Measurements from ENCODE around the gene BEND7. TPM values are rescaled to one million over a fixed set of nuclear protein-coding genes. Genes with fewer than 3 reads are reported as not detected.
"Not testable (repeated sequence)": the region's sequence is repeated elsewhere in the genome, so short reads cannot be mapped to it uniquely, and the experiment has no call there.

The BEND7 gene
- polyA plus RNA-seq, 3 donors: 30.5 to 39.7 (median 37.9) TPM

GRCh38 chr10:13441476-13441875 is 87.3 kb downstream of the BEND7 start:
- no peak for DNase-seq (ENCODE audit: extremely low read depth in 1 of 11, low read depth in 9 of 11, low spot score in 4 of 11)

DNA sequence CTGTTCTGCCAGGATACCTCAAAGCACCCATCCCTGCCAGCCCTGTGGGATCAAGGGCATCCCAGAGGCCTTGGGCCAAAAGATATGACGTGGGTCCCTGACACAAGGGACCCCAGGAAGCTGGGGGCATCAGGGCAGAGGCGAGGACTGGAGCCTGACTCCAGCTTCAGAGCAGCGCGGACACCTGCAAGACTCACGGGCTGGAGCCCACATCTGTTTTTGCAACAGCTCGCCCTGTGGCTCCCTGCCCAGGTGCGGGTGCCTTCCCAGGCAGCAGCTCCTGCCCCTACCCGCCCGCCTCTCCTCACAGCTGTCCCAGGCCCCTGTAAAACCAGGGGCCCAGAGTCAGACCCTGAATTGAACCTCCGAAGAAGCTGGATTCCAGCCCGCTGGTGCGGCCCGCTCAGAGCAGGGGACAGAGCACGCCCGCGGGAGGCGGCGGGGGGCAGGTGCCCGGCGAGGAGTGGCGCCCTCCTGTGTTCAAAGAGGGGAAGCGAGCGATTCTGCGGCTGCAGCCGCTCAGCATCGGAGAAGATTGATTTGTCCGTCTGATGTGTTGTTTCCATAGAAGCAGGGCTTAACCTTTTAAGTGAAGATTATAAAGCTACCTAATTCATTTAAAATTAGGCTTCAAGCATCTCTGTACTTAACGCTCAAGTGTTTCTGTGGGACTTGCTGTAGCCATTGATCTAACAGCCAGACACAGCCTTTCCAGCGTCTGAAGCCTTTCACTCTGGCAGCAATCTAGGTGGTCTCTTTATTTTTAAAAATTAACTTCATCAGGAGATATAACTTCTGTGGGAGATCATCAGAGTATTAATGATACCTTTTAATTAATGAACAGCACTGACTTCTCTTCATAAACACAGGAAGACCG is 88.4 kb downstream of the BEND7 start:
- peak; percentile 22 to 59 (median 38) for DNase-seq (ENCODE audit: extremely low read depth in 1 of 11, low read depth in 9 of 11, low spot score in 4 of 11)

- DNase-seq (ENCODE audit: extremely low read depth in 1 of 11, low read depth in 9 of 11, low spot score in 4 of 11): peak in 1 of 11 donors; percentile 4
These were observed 89.3 kb downstream of the BEND7 start for GRCh38 chr10:13439313-13440184.

- no peak for DNase-seq (ENCODE audit: extremely low read depth in 1 of 11, low read depth in 9 of 11, low spot score in 4 of 11)
These were observed 91.7 kb downstream of the BEND7 start for GRCh38 chr10:13437026-13437555.

DNA sequence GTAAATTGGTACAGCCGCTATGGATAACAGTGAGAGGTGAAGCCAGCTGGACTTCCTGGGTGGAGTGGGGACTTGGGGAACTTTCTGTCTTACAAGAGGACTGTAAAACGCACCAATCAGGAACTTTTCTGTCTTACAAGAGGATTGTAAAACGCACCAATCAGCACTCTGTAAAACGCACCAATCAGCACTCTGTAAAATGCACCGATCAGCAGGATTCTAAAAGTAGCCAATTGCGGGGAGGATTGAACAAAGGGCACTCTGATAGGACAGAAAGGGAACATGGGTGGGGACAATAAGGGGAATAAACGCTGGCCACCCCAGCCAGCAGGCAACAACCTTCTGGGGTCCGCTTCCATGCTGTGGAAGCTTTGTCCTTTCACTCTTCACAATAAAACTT is 100.9 kb downstream of the BEND7 start:
- DNase-seq (ENCODE audit: extremely low read depth in 1 of 11, low read depth in 9 of 11, low spot score in 4 of 11): not testable (repeated sequence)

GRCh38 chr10:13425397-13425796 is 103.4 kb downstream of the BEND7 start:
- DNase-seq (ENCODE audit: extremely low read depth in 1 of 11, low read depth in 9 of 11, low spot score in 4 of 11): no peak

GRCh38 chr10:13422800-13423199 is 106.0 kb downstream of the BEND7 start:
- DNase-seq (ENCODE audit: extremely low read depth in 1 of 11, low read depth in 9 of 11, low spot score in 4 of 11): no peak

GRCh38 chr10:13421382-13421917 is 107.4 kb downstream of the BEND7 start:
- no peak for DNase-seq (ENCODE audit: extremely low read depth in 1 of 11, low read depth in 9 of 11, low spot score in 4 of 11)

DNA sequence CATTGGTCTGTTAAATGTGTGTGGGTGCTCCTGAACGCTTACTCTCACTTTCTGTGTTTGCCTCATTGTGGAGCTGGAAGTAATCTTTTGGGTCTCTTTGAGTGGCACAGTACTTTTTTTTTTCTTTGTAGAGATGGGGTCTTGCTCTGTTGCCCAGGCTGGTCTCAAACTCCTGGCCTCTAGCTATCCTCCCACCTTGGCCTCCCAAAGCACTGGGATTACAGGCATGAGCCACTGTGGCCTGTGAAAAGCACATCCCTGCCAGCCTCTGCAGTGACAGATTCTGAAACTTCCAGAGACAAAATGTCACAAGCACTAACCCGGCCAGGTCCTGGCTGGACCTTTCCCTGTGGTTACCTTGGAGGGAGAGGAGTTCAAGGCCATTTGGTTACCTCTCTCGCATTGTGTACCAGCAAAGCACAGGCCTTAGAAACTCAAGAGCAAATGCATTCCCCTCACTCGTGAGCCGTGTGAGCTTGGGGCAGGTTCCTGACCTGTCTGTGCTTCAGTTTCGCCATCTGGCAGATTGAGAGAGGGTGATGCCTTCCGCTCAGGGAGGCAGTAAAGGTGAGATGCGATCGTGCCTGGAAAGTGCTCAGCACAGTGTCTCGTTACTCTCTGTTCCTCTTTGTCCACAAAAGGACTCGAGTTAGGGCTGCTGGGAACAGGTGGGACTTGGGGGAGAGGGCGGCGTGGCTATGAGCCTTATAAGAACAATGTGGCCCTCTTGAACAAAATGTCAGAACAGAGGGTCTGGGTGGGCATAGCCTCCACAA is 108.1 kb downstream of the BEND7 start:
- no peak for DNase-seq (ENCODE audit: extremely low read depth in 1 of 11, low read depth in 9 of 11, low spot score in 4 of 11)

DNA sequence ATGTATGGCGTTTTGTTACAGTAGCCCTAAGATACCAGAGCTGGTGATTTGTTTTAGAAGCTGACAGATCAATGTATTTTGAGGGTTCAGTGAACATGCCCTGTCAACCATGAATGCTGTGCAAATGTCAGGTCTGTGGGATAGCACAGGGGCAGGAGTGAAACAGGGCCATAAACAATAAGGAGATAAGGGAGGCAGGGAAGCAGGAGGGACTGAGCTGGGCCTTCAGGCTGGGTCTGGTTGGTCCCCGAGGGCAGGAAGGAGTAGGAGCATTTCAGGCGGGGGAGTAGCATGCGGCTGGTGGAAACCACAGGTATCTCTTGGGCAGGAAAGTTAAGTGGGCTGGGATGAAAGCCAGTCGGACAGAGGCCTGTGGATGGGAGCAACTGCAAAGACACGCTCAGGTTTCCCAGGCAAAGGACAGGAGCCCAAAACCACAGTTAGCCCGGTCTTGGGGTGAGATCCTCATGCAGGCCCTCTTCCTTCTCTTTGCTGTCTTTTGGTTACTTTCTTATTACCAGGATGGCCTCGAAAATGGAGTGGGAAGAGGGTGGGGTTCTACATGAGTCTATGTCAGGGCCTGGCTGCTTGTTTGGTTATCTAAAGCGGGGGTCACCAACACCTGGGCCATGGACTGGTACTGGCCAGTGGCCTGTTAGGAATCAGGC is 111.2 kb downstream of the BEND7 start:
- DNase-seq (ENCODE audit: extremely low read depth in 1 of 11, low read depth in 9 of 11, low spot score in 4 of 11): no peak

GRCh38 chr10:13416760-13417159 is 112.1 kb downstream of the BEND7 start:
- DNase-seq (ENCODE audit: extremely low read depth in 1 of 11, low read depth in 9 of 11, low spot score in 4 of 11): no peak

DNA sequence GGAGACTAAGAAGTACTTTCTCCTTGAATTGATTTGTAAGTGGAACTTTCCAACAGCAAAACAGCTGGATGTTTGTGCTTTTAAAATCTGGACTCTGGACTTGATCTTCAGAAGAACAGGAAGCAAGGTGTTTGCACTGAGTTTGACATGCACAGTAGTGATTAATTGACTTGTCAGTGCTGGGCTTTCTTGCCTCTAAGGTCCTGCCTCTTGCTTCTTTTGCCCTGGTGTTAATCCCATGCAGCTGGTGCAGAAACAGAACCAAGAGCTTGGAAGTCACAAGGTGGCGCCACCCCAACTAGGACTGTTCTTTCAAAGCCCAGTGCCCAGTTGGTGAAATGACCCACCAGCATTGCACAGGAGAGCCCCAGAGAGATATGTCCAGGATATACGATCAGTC is 114.0 kb downstream of the BEND7 start:
- DNase-seq (ENCODE audit: extremely low read depth in 1 of 11, low read depth in 9 of 11, low spot score in 4 of 11): no peak

- DNase-seq (ENCODE audit: extremely low read depth in 1 of 11, low read depth in 9 of 11, low spot score in 4 of 11): no peak
These were observed 114.7 kb downstream of the BEND7 start for GRCh38 chr10:13414137-13414536.

- DNase-seq (ENCODE audit: extremely low read depth in 1 of 11, low read depth in 9 of 11, low spot score in 4 of 11): no peak
These were observed 115.9 kb downstream of the BEND7 start for GRCh38 chr10:13412894-13413293.

GRCh38 chr10:13404791-13405190 is 124.0 kb downstream of the BEND7 start:
- no peak for DNase-seq (ENCODE audit: extremely low read depth in 1 of 11, low read depth in 9 of 11, low spot score in 4 of 11)

DNA sequence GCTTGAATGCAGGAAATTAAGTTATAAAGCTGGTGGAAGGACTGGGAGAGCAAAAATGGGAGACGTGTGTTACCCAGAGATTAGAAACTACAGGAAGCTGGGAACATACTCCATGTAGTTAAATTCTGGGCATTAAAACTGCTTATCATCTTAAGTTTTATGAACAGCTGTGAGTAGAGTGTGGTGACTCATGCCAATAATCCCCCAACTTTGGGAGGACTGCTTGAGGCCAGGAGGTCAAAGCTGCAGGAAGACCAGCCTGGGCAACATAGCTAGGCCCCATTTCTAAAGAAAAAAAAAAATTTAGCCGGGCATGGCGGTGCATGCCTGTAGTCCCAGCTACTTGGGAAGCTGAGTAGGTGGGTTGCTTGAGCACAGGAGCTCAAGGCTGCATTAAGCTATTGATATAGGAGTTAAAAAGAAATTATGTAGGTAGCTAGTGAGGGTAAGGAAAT is 124.5 kb downstream of the BEND7 start:
- no peak for DNase-seq (ENCODE audit: extremely low read depth in 1 of 11, low read depth in 9 of 11, low spot score in 4 of 11)

GRCh38 chr10:13403426-13403825 is 125.4 kb downstream of the BEND7 start:
- not testable (repeated sequence) for DNase-seq (ENCODE audit: extremely low read depth in 1 of 11, low read depth in 9 of 11, low spot score in 4 of 11)

DNA sequence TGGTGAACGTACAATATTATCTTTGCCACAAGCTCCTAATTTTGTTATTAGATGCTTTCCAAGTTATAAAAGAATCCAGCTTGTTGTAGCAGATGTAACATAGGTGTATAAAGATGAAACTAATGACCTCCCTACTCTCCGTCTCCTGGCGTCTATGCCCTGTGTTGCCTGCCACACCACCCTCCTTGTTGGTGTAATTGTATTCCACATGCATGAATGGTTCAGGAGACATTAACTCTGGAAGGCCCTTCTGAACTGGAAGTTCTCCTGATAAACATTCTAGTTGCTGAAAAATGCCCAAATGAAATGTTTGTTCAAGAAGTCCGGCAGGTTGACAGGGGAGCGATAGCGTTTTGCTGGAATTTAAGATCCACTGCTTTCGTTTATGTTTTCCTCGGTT is 126.8 kb downstream of the BEND7 start:
- DNase-seq (ENCODE audit: extremely low read depth in 1 of 11, low read depth in 9 of 11, low spot score in 4 of 11): peak in 3 of 11 donors; percentile 20 to 25 (median 23)

All from renal cortex interstitium (tissue), 11 donors.